Muscle layer of duodenum (tissue), 2 donors: ENCODE measurements around the gene LSAMP.

Experiments used
- H3K27ac ChIP-seq: one replicate; pipeline ENCODE4 v1.7.0; 2013; ENCODE audit warnings: mild to moderate bottlenecking, low read length
- H3K27me3 ChIP-seq: one replicate; pipeline ENCODE4 v1.7.0; 2013; ENCODE audit warnings: low read depth, mild to moderate bottlenecking, control low read depth, low read length
- H3K36me3 ChIP-seq, 2 donors: one replicate each; pipeline ENCODE4 v1.7.0; 2013; ENCODE audit warnings: low read length in 2 of 2, control low read depth in 1 of 2, mild to moderate bottlenecking in 1 of 2; ENCODE audit not compliant: insufficient read depth in 2 of 2, control insufficient read depth in 1 of 2
- H3K4me1 ChIP-seq, 2 donors: one replicate each; pipeline ENCODE4 v1.7.0; 2013; ENCODE audit warnings: low read length in 2 of 2, mild to moderate bottlenecking in 2 of 2, control low read depth in 1 of 2, moderate library complexity in 1 of 2; ENCODE audit not compliant: insufficient read depth in 2 of 2, control insufficient read depth in 1 of 2
- H3K4me3 ChIP-seq, 2 donors: one replicate each; pipeline ENCODE4 v1.7.0; 2013; ENCODE audit warnings: low read length in 2 of 2, low read depth in 1 of 2, mild to moderate bottlenecking in 1 of 2
- H3K9me3 ChIP-seq, 2 donors: one replicate each; pipeline ENCODE4 v1.7.0; 2013; ENCODE audit warnings: low read length in 2 of 2, control low read depth in 1 of 2, mild to moderate bottlenecking in 1 of 2; ENCODE audit not compliant: control insufficient read depth in 1 of 2
- donor health status: healthy.

Gene LSAMP

GRCh38 chr3:116029266-116029665 lies 416.0 kb downstream of the LSAMP start:
- Histone ChIP-seq H3K27me3 (no peaks in the 10 kb centered on the region), H3K36me3 (no peaks in the 10 kb centered on the region), H3K4me3 (no peak overlapping the region), H3K9me3 (no peaks in the 10 kb centered on the region), H3K27ac (no peak overlapping the region), H3K4me1 (no peaks in the 10 kb centered on the region)

- H3K36me3 ChIP-seq: no peaks in the 10 kb centered on the region
- no peak overlapping the region for H3K27ac ChIP-seq
- no peak overlapping the region for H3K4me3 ChIP-seq
- no peaks in the 10 kb centered on the region for H3K27me3 ChIP-seq
- no peaks in the 10 kb centered on the region for H3K9me3 ChIP-seq
- no peaks in the 10 kb centered on the region for H3K4me1 ChIP-seq
Measured at GRCh38 chr3:116028157-116028556, 417.1 kb downstream of the LSAMP start.

GRCh38 chr3:116020989-116021388 lies 424.3 kb downstream of the LSAMP start:
- H3K4me1 ChIP-seq: no peaks in the 10 kb centered on the region
- no peaks in the 10 kb centered on the region for H3K27me3 ChIP-seq
- H3K36me3 ChIP-seq: no peaks in the 10 kb centered on the region
- H3K4me3 ChIP-seq: no peak overlapping the region
- H3K9me3 ChIP-seq: no peaks in the 10 kb centered on the region
- no peak overlapping the region for H3K27ac ChIP-seq

GRCh38 chr3:116020495-116020894 lies 424.8 kb downstream of the LSAMP start:
- no peaks in the 10 kb centered on the region for H3K27me3 ChIP-seq
- no peaks in the 10 kb centered on the region for H3K36me3 ChIP-seq
- H3K9me3 ChIP-seq: no peaks in the 10 kb centered on the region
- H3K27ac ChIP-seq: no peak overlapping the region
- no peaks in the 10 kb centered on the region for H3K4me1 ChIP-seq
- no peak overlapping the region for H3K4me3 ChIP-seq

GRCh38 chr3:116019254-116019763 lies 426.0 kb downstream of the LSAMP start:
- no peak overlapping the region for H3K4me3 ChIP-seq
- H3K9me3 ChIP-seq: no peaks in the 10 kb centered on the region
- H3K36me3 ChIP-seq: no peaks in the 10 kb centered on the region
- no peak overlapping the region for H3K27ac ChIP-seq
- H3K4me1 ChIP-seq: no peaks in the 10 kb centered on the region
- no peaks in the 10 kb centered on the region for H3K27me3 ChIP-seq

GRCh38 chr3:116018646-116019045 lies 426.6 kb downstream of the LSAMP start:
- Histone ChIP-seq H3K4me3 (no peak overlapping the region), H3K27ac (no peak overlapping the region), H3K9me3 (no peaks in the 10 kb centered on the region), H3K27me3 (no peaks in the 10 kb centered on the region), H3K36me3 (no peaks in the 10 kb centered on the region), H3K4me1 (no peaks in the 10 kb centered on the region)

GRCh38 chr3:116015931-116016330 lies 429.4 kb downstream of the LSAMP start:
- no peak overlapping the region for H3K4me3 ChIP-seq
- H3K9me3 ChIP-seq: no peaks in the 10 kb centered on the region
- H3K36me3 ChIP-seq: no peaks in the 10 kb centered on the region
- no peaks in the 10 kb centered on the region for H3K4me1 ChIP-seq
- H3K27me3 ChIP-seq: no peaks in the 10 kb centered on the region
- H3K27ac ChIP-seq: no peak overlapping the region

- Histone ChIP-seq H3K9me3 (no peaks in the 10 kb centered on the region), H3K4me3 (no peak overlapping the region), H3K4me1 (no peaks in the 10 kb centered on the region), H3K27ac (no peak overlapping the region), H3K27me3 (no peaks in the 10 kb centered on the region), H3K36me3 (no peaks in the 10 kb centered on the region)
Measured at GRCh38 chr3:116007000-116007399, 438.3 kb downstream of the LSAMP start.

- Histone ChIP-seq H3K27me3 (no peaks in the 10 kb centered on the region), H3K36me3 (no peaks in the 10 kb centered on the region), H3K9me3 (no peaks in the 10 kb centered on the region), H3K4me3 (no peak overlapping the region), H3K27ac (no peak overlapping the region), H3K4me1 (no peaks in the 10 kb centered on the region)
Measured at GRCh38 chr3:116005404-116005803, 439.9 kb downstream of the LSAMP start.

- H3K36me3 ChIP-seq: no peaks in the 10 kb centered on the region
- no peak overlapping the region for H3K4me3 ChIP-seq
- no peaks in the 10 kb centered on the region for H3K4me1 ChIP-seq
- no peak overlapping the region for H3K27ac ChIP-seq
- H3K9me3 ChIP-seq: no peaks in the 10 kb centered on the region
- H3K27me3 ChIP-seq: no peaks in the 10 kb centered on the region
Measured at GRCh38 chr3:116002235-116002634, 443.1 kb downstream of the LSAMP start.

GRCh38 chr3:116001151-116001621 lies 444.1 kb downstream of the LSAMP start:
- no peaks in the 10 kb centered on the region for H3K4me1 ChIP-seq
- no peaks in the 10 kb centered on the region for H3K27me3 ChIP-seq
- H3K9me3 ChIP-seq: no peaks in the 10 kb centered on the region
- H3K27ac ChIP-seq: no peak overlapping the region
- no peaks in the 10 kb centered on the region for H3K36me3 ChIP-seq
- H3K4me3 ChIP-seq: no peak overlapping the region

- Histone ChIP-seq H3K4me3 (no peak overlapping the region), H3K36me3 (no peaks in the 10 kb centered on the region), H3K27ac (no peak overlapping the region), H3K4me1 (no peaks in the 10 kb centered on the region), H3K27me3 (no peaks in the 10 kb centered on the region), H3K9me3 (no peaks in the 10 kb centered on the region)
Measured at GRCh38 chr3:116000311-116000710, 445.0 kb downstream of the LSAMP start.
